Ishikawa (cell line): ENCODE measurements around the gene PIGQ.

Experiments used
- CEBPB ChIP-seq: IDR thresholded peaks from 2 replicates; pipeline ENCODE4 v1.6.1; 2012
- EGR1 ChIP-seq: IDR thresholded peaks from 2 replicates; pipeline ENCODE4 v1.6.1; 2012
- EP300 ChIP-seq: IDR thresholded peaks from 2 replicates; pipeline ENCODE4 v1.6.1; 2012; ENCODE audit warnings: borderline replicate concordance
- MAX ChIP-seq: IDR thresholded peaks from 2 replicates; pipeline ENCODE4 v1.6.1; 2012
- REST ChIP-seq: IDR thresholded peaks from 2 replicates; pipeline ENCODE4 v1.6.1; 2012; ENCODE audit warnings: low read depth, mild to moderate bottlenecking
- TEAD4 ChIP-seq: IDR thresholded peaks from 2 replicates; pipeline ENCODE4 v1.6.1; 2012

DNA sequence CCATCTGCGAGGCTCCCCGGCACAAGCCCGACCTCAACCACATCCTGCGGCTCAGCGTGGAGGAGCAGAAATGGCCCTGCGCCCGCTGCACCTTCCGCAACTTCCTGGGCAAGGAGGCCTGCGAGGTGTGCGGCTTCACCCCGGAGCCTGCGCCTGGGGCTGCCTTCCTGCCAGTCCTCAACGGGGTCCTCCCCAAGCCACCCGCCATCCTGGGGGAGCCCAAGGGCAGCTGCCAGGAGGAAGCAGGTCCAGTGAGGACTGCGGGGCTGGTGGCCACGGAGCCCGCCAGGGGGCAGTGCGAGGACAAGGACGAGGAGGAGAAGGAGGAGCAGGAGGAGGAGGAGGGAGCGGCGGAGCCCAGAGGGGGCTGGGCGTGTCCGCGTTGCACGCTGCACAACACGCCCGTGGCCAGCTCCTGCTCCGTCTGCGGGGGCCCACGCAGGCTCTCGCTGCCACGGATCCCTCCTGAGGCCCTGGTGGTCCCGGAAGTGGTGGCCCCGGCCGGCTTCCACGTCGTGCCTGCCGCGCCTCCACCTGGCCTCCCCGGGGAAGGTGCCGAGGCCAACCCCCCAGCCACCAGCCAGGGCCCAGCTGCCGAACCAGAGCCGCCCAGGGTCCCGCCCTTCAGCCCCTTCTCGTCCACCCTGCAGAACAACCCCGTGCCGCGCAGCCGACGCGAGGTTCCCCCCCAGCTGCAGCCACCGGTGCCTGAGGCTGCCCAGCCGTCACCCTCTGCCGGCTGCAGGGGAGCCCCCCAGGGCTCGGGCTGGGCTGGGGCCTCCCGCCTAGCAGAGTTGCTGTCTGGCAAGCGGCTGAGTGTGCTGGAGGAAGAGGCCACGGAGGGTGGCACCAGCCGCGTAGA lies 22.6 kb upstream of the PIGQ start:
- TF ChIP-seq CEBPB, result no peak
- TF ChIP-seq MAX, result no peak
- TF ChIP-seq TEAD4, result no peak
- no peak for TF ChIP-seq EP300
- no peak for TF ChIP-seq EGR1
- TF ChIP-seq REST, result no peak
